Measurements from ENCODE around the gene UGT1A5.

DNA sequence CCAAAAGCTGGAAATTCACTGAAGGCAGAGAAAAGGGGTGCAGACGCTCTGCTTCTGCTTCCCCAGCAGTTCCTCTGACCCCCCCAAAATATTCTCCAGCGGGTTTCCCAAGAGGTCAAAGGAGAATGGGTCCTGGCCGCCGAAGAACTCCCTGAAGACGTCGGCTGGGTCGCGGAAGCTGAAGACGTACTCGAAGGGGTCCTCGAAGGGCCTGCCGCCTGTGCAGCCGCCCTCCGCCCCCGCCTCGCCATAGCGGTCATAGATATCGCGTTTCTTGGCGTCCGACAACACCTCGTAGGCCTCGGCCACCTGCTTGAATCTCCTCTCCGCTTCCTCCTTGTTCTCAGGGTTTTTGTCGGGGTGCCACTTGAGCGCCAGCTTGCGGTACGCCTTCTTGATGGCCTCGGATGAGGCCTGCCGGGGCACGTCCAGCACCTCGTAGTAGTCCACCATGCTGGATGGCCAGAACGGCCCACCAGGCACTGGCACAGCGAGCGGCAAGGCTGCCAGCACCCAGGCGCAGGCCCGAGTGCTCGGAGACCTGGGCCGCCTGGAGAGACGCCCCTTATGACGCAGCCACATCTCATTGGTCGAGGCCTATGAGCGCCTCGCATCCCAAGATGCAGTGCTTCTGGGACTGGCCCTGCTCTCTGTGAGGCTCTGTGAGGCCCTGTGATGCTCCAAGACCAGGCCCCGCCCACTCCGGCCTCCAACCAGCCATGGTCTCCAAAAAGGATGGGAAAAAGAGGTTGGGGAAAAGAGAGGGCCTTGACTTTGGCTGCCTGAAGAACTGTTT lies 31.0 kb downstream of the UGT1A5 start:
- TF ChIP-seq, protein P1, sequence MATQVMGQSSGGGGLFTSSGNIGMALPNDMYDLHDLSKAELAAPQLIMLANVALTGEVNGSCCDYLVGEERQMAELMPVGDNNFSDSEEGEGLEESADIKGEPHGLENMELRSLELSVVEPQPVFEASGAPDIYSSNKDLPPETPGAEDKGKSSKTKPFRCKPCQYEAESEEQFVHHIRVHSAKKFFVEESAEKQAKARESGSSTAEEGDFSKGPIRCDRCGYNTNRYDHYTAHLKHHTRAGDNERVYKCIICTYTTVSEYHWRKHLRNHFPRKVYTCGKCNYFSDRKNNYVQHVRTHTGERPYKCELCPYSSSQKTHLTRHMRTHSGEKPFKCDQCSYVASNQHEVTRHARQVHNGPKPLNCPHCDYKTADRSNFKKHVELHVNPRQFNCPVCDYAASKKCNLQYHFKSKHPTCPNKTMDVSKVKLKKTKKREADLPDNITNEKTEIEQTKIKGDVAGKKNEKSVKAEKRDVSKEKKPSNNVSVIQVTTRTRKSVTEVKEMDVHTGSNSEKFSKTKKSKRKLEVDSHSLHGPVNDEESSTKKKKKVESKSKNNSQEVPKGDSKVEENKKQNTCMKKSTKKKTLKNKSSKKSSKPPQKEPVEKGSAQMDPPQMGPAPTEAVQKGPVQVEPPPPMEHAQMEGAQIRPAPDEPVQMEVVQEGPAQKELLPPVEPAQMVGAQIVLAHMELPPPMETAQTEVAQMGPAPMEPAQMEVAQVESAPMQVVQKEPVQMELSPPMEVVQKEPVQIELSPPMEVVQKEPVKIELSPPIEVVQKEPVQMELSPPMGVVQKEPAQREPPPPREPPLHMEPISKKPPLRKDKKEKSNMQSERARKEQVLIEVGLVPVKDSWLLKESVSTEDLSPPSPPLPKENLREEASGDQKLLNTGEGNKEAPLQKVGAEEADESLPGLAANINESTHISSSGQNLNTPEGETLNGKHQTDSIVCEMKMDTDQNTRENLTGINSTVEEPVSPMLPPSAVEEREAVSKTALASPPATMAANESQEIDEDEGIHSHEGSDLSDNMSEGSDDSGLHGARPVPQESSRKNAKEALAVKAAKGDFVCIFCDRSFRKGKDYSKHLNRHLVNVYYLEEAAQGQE (IDR thresholded peaks at IDR 0.05; ENCODE audit: borderline replicate concordance) = no peak
- TF ChIP-seq POLR2AphosphoS5 (IDR thresholded peaks at IDR 0.05) (no peak), EP300 (conservative IDR thresholded peaks at IDR 0.05; ENCODE audit: poor library complexity, severe bottlenecking) (no peak), RAD21 (conservative IDR thresholded peaks at IDR 0.05) (no peak), TAF1 (IDR thresholded peaks at IDR 0.05; ENCODE audit: low read depth) (no peak), SMC3 (conservative IDR thresholded peaks at IDR 0.05; ENCODE audit: poor library complexity) (no peak), EZH2 (IDR thresholded peaks at IDR 0.05; ENCODE audit: borderline replicate concordance, insufficient read depth, low read length, poor library complexity, severe bottlenecking) (no peak), MXI1 (conservative IDR thresholded peaks at IDR 0.05; ENCODE audit: poor library complexity, severe bottlenecking) (no peak)
- TF ChIP-seq, protein P2, sequence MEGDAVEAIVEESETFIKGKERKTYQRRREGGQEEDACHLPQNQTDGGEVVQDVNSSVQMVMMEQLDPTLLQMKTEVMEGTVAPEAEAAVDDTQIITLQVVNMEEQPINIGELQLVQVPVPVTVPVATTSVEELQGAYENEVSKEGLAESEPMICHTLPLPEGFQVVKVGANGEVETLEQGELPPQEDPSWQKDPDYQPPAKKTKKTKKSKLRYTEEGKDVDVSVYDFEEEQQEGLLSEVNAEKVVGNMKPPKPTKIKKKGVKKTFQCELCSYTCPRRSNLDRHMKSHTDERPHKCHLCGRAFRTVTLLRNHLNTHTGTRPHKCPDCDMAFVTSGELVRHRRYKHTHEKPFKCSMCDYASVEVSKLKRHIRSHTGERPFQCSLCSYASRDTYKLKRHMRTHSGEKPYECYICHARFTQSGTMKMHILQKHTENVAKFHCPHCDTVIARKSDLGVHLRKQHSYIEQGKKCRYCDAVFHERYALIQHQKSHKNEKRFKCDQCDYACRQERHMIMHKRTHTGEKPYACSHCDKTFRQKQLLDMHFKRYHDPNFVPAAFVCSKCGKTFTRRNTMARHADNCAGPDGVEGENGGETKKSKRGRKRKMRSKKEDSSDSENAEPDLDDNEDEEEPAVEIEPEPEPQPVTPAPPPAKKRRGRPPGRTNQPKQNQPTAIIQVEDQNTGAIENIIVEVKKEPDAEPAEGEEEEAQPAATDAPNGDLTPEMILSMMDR (IDR thresholded peaks at IDR 0.05; ENCODE audit: poor library complexity, severe bottlenecking) = no peak

All from neural cell (in vitro differentiated cells).